ENCODE results near the gene PTGES3L.

Gene PTGES3L

DNA sequence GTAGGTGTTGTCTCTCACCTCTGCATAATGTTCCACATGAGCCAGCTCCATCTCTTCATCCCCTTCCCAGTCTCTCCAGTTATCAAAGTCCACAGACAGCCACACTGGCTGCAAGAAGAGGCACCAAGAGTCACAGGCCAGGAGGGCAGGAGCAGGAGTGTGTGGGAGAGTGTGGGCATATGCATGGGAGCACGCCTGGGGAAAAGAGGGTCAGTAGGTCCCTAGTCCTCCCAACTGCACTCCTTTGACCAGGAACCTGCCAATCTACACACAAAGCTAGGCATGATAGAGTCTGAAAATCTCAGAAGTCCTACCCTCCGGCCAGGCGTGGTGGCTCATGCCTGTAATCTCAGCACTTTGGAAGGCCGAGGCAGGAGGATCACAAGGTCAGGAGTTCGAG, 8.3 kb downstream of the PTGES3L start:
- Histone ChIP-seq H3K4me3 (ENCODE audit: insufficient read length, low read depth) (no peak overlapping the region), H3K4me1 (ENCODE audit: insufficient read depth, insufficient read length) (peaks cover 2% of the 10 kb centered on the region), H3K36me3 (ENCODE audit: insufficient read depth, insufficient read length, low read length) (peaks cover 5% of the 10 kb centered on the region), H3K9ac (ENCODE audit: insufficient read length, low read depth) (no peak overlapping the region), H3K9me3 (ENCODE audit: insufficient read depth, low read length) (no peaks in the 10 kb centered on the region; the same call in 1 of the 2 replicates), H3K27me3 (ENCODE audit: insufficient read depth, insufficient read length) (no peaks in the 10 kb centered on the region)
- TF ChIP-seq YY1 (IDR thresholded peaks at IDR 0.05; ENCODE audit: insufficient read depth, insufficient read length) (no peak), SUZ12 (IDR thresholded peaks at IDR 0.05; ENCODE audit: extremely low read depth, insufficient read depth, insufficient read length) (no peak), ZNF274 (IDR thresholded peaks at IDR 0.05; ENCODE audit: low read depth, low read length) (no peak)
- no peak for DNase-seq (ENCODE audit: low read depth, low spot score)

DNA sequence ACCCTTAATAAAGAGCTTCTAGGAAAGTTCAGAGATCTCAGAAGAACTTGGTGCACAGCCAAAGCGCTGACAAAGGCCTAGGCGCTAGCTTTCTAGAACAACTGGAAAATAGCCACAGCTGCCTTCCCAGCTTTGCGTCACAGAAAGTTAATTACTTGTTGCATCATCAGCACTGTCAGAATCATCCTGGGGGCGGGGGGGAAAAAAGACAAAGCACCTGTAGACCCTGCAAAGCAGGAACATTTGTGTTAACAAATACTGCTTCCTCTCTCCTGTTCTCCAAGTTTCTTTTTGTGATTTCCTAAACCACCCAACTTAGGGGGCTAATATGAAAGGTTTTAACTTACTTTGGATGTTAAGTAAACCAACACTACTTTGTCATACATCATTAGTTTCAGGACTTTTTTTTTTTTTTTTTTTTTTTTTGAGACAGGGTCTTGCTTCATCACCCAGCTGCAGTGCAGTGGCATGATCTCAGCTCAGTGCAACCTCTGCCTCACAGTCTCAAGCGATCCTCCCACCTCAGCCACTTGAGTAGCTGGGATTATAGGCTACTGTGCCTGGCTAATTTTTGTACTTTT, 10.8 kb downstream of the PTGES3L start:
- H3K27me3 ChIP-seq (ENCODE audit: insufficient read depth, insufficient read length) = no peaks in the 10 kb centered on the region
- TF ChIP-seq ZNF274 (IDR thresholded peaks at IDR 0.05; ENCODE audit: low read depth, low read length) (no peak), SUZ12 (IDR thresholded peaks at IDR 0.05; ENCODE audit: extremely low read depth, insufficient read depth, insufficient read length) (no peak), YY1 (IDR thresholded peaks at IDR 0.05; ENCODE audit: insufficient read depth, insufficient read length) (no peak)
- H3K9me3 ChIP-seq (ENCODE audit: insufficient read depth, low read length) = no peaks in the 10 kb centered on the region; the same call in 1 of the 2 replicates
- no peak overlapping the region for H3K9ac ChIP-seq (ENCODE audit: insufficient read length, low read depth)
- DNase-seq (ENCODE audit: low read depth, low spot score) = no peak
- H3K4me1 ChIP-seq (ENCODE audit: insufficient read depth, insufficient read length) = no peaks in the 10 kb centered on the region
- peaks cover 5% of the 10 kb centered on the region for H3K36me3 ChIP-seq (ENCODE audit: insufficient read depth, insufficient read length, low read length)
- no peak overlapping the region for H3K4me3 ChIP-seq (ENCODE audit: insufficient read length, low read depth)

DNA sequence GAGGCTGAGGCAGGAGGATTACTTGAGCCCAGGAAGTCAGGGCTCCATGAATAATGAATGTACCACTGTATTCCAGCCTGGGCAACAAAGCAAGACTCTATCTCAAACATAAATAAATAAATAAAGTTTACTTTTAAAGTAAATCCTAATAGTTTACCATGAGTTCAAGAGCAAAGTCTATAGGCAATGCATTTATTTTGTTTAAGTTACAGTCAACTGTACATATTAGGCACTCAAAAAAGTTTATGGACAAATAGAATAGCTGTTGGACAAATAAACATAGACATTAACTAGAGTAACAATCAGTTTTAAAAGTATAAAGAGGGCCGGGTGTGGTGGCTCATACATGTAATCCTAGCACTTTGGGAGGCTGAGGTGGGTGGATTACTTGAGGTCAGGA, 12.0 kb downstream of the PTGES3L start:
- Histone ChIP-seq H3K36me3 (ENCODE audit: insufficient read depth, insufficient read length, low read length) (peaks cover 11% of the 10 kb centered on the region), H3K9ac (ENCODE audit: insufficient read length, low read depth) (no peak overlapping the region), H3K4me3 (ENCODE audit: insufficient read length, low read depth) (no peak overlapping the region), H3K4me1 (ENCODE audit: insufficient read depth, insufficient read length) (no peaks in the 10 kb centered on the region), H3K9me3 (ENCODE audit: insufficient read depth, low read length) (no peaks in the 10 kb centered on the region; the same call in 1 of the 2 replicates), H3K27me3 (ENCODE audit: insufficient read depth, insufficient read length) (no peaks in the 10 kb centered on the region)
- no peak for DNase-seq (ENCODE audit: low read depth, low spot score)
- no peak for TF ChIP-seq SUZ12 (IDR thresholded peaks at IDR 0.05; ENCODE audit: extremely low read depth, insufficient read depth, insufficient read length)
- no peak for TF ChIP-seq ZNF274 (IDR thresholded peaks at IDR 0.05; ENCODE audit: low read depth, low read length)
- no peak for TF ChIP-seq YY1 (IDR thresholded peaks at IDR 0.05; ENCODE audit: insufficient read depth, insufficient read length)

DNA sequence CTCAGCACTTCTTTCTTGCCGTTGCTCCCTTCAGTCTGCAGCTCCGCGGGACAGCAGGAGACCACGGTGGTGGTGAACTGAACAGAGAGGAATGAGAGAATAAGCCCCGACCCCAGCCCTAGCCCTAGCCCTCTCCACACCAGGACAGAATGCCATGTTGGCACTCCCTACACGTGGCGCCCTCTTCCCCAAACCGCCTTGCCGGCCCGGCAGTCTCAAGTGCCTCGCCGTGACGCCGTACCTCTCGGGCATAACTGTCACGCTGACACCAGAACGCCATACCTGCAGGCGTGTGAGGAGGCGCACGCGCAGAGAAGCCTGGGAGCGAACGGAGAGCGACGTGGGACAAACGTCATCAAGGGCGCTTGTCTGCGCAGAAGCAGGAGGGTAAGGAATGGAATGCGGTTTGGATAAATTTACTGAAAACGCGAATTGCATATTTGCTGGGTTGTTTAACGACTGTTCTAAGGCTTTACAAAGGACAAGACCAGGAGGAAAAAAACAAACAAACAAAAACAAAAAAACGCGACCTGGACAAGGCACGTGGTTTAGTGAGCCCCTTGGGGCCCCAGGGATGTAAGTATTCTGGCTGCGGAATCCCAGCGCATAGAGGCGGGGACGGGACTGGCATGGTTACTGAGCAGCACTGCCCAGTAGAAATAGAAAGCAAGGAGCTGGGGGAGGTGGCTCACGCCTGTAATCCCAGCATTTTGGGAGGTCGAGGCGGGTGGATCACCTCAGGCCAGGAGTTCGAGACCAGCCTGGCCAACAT, 15.5 kb downstream of the PTGES3L start, which contains the start of gene AARSD1:
TSS of gene AARSD1 (minus strand) at position 294 of the 772 bp plus-strand sequence. CDS start at position 280, 14 bp downstream.
- TF ChIP-seq ZNF274 (IDR thresholded peaks at IDR 0.05; ENCODE audit: low read depth, low read length) (no peak), SUZ12 (IDR thresholded peaks at IDR 0.05; ENCODE audit: extremely low read depth, insufficient read depth, insufficient read length) (no peak), YY1 (IDR thresholded peaks at IDR 0.05; ENCODE audit: insufficient read depth, insufficient read length) (peak; percentile 56)
- DNase-seq (ENCODE audit: low read depth, low spot score) = peak; percentile 77

DNA sequence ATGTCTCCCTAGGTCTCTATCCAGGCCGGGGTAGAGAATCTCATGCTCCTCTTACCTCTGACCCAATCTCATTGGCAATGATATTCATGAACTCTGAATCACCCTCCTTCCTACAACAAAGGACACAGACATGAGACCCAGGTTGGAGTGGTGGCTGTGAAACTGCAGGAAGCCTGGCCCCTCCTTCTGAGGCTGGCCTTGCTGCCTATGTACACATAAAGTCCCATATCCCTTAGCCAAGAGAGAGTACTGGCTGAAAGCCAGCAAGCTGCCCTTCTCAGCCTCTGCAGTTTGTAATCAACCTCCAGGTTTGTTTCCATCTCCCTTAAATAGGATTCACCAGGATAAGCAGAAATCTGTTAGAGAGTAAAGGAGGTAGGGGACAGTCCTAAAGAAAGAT, 26.2 kb downstream of the PTGES3L start:
- H3K9me3 ChIP-seq (ENCODE audit: insufficient read depth, low read length) = no peaks in the 10 kb centered on the region
- H3K4me3 ChIP-seq (ENCODE audit: insufficient read length, low read depth) = no peak overlapping the region
- DNase-seq (ENCODE audit: low read depth, low spot score) = no peak
- no peaks in the 10 kb centered on the region for H3K4me1 ChIP-seq (ENCODE audit: insufficient read depth, insufficient read length)
- H3K27me3 ChIP-seq (ENCODE audit: insufficient read depth, insufficient read length) = no peaks in the 10 kb centered on the region
- H3K36me3 ChIP-seq (ENCODE audit: insufficient read depth, insufficient read length, low read length) = peaks cover 84% of the 10 kb centered on the region
- TF ChIP-seq YY1 (IDR thresholded peaks at IDR 0.05; ENCODE audit: insufficient read depth, insufficient read length) (no peak), SUZ12 (IDR thresholded peaks at IDR 0.05; ENCODE audit: extremely low read depth, insufficient read depth, insufficient read length) (no peak), ZNF274 (IDR thresholded peaks at IDR 0.05; ENCODE audit: low read depth, low read length) (no peak)
- H3K9ac ChIP-seq (ENCODE audit: insufficient read length, low read depth) = no peak overlapping the region

More for the DNA sequence above, 15.5 kb downstream of the PTGES3L start, which contains the start of gene AARSD1:
- Histone ChIP-seq H3K36me3 (ENCODE audit: insufficient read depth, insufficient read length, low read length) (peaks cover 42% of the 10 kb centered on the region), H3K9me3 (ENCODE audit: insufficient read depth, low read length) (no peaks in the 10 kb centered on the region), H3K4me3 (ENCODE audit: insufficient read length, low read depth) (peak within 1 kb of the TSS; percentile 75), H3K9ac (ENCODE audit: insufficient read length, low read depth) (peak within 1 kb of the TSS; percentile 90), H3K27me3 (ENCODE audit: insufficient read depth, insufficient read length) (no peaks in the 10 kb centered on the region), H3K4me1 (ENCODE audit: insufficient read depth, insufficient read length) (no peaks in the 10 kb centered on the region)

DNA sequence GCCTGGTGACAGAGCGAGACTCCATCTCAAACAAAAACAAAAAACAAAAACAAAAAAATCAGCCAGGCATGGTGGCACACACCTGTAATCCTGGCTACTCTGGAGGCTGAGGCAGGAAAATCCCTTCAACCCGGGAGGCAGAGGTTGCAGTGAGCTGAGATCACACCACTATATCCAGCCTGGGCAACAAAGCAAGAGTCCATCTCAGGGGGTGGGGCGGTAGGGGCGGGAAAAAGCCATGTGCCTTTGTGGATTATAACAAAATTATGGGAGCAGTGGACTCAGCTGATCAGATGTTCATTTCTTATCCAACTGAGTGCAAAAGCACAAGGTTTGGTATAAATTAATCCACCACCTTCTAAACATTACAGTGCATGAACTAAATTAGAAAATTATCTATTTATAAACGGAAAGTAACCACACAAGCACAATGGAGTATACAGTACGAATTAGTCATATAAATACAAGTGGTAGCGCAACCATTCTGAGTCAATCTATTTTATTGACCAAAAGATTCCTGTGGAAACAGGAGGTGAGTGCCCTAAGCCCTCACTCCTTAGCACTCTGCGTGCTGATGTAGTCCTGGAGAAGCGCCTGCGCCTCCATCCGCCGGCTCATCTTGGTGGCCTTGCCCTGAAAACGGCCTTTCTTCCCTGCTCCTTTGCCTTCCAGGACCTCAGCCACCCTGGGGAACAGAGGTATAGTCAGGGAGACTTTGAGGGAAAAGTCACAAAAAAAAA, 29.7 kb downstream of the PTGES3L start:
- H3K9me3 ChIP-seq (ENCODE audit: insufficient read depth, low read length) = no peaks in the 10 kb centered on the region
- H3K4me3 ChIP-seq (ENCODE audit: insufficient read length, low read depth) = no peak overlapping the region
- no peak for DNase-seq (ENCODE audit: low read depth, low spot score)
- H3K36me3 ChIP-seq (ENCODE audit: insufficient read depth, insufficient read length, low read length) = peaks cover 69% of the 10 kb centered on the region
- H3K9ac ChIP-seq (ENCODE audit: insufficient read length, low read depth) = no peak overlapping the region
- H3K4me1 ChIP-seq (ENCODE audit: insufficient read depth, insufficient read length) = no peaks in the 10 kb centered on the region
- TF ChIP-seq SUZ12 (IDR thresholded peaks at IDR 0.05; ENCODE audit: extremely low read depth, insufficient read depth, insufficient read length) (no peak), YY1 (IDR thresholded peaks at IDR 0.05; ENCODE audit: insufficient read depth, insufficient read length) (no peak), ZNF274 (IDR thresholded peaks at IDR 0.05; ENCODE audit: low read depth, low read length) (no peak)
- H3K27me3 ChIP-seq (ENCODE audit: insufficient read depth, insufficient read length) = no peaks in the 10 kb centered on the region

All from NT2/D1 (cell line).